Neuron (in vitro differentiated cells): ENCODE data around the gene NRG3.

Experiments
- H2AFZ ChIP-seq: one replicate; pipeline ENCODE4 v1.6.1; 2013; ENCODE audit warnings: low read depth, mild to moderate bottlenecking, inconsistent platforms, low read length, moderate library complexity
- H3K27me3 ChIP-seq: one replicate; pipeline ENCODE4 v1.6.1; 2013; ENCODE audit warnings: low read length; ENCODE audit not compliant: insufficient read depth
- H3K36me3 ChIP-seq: one replicate; pipeline ENCODE4 v1.6.1; 2013; ENCODE audit warnings: low read length; ENCODE audit not compliant: insufficient read depth
- H3K4me1 ChIP-seq: one replicate; pipeline ENCODE4 v1.6.1; 2013; ENCODE audit warnings: low read length; ENCODE audit not compliant: insufficient read depth
- H3K4me3 ChIP-seq: 2 replicates; pipeline ENCODE4 v1.5.1; 2013; ENCODE audit warnings: mild to moderate bottlenecking, low read length, moderate library complexity
- H3K9me3 ChIP-seq: one replicate; pipeline ENCODE4 v1.6.1; 2013; ENCODE audit warnings: low read length

NRG3 gene

DNA sequence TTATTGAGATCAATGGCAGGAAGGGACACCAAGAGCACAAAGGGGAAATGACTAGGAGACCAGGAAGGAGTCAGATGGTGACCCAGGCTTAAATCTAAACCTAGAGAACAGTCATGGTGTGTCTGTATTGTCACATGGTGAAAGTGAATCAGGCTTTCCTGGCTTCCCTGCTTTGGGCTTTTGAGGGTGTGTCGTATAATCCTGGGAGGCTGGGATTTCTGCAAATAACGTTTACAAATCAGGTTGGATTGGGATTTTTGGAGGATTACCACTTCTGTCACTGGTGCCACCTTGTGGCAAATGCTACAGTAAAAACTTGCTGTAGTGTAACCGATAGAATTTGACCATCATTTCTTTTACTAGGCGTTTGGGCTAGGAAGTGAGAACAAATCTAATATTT lies 502.6 kb downstream of the NRG3 start:
- Histone ChIP-seq H3K27me3 (no peaks in the 10 kb centered on the region), H2AFZ (no peak overlapping the region), H3K9me3 (no peaks in the 10 kb centered on the region), H3K4me1 (no peaks in the 10 kb centered on the region), H3K36me3 (no peaks in the 10 kb centered on the region), H3K4me3 (no peak overlapping the region)

GRCh38 chr10:82378146-82378545 lies 503.2 kb downstream of the NRG3 start:
- Histone ChIP-seq H3K4me1 (no peaks in the 10 kb centered on the region), H3K36me3 (no peaks in the 10 kb centered on the region), H3K4me3 (no peak overlapping the region), H3K27me3 (no peaks in the 10 kb centered on the region), H3K9me3 (no peaks in the 10 kb centered on the region), H2AFZ (no peak overlapping the region)

DNA sequence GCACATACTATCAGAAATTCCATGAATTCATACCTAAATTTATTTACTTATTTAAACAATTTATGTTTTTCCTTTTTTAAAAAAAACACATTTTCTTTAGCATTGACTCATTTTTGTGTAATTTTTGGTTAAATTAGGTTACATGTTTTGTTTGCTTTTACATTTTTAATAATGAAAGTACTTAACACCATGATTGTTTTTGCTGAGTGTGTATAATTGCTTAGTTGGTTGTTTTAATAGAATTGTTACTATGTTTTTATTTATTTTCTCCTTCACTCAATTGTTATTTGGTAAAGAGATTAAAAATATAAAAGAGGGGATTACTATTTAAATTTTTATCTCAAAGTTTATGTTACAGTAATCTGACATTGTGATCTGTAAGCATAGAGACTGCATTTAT lies 508.4 kb downstream of the NRG3 start:
- Histone ChIP-seq H3K4me3 (no peak overlapping the region), H3K36me3 (no peaks in the 10 kb centered on the region), H3K9me3 (peaks cover 2% of the 10 kb centered on the region), H2AFZ (no peak overlapping the region), H3K27me3 (no peaks in the 10 kb centered on the region), H3K4me1 (no peaks in the 10 kb centered on the region)

DNA sequence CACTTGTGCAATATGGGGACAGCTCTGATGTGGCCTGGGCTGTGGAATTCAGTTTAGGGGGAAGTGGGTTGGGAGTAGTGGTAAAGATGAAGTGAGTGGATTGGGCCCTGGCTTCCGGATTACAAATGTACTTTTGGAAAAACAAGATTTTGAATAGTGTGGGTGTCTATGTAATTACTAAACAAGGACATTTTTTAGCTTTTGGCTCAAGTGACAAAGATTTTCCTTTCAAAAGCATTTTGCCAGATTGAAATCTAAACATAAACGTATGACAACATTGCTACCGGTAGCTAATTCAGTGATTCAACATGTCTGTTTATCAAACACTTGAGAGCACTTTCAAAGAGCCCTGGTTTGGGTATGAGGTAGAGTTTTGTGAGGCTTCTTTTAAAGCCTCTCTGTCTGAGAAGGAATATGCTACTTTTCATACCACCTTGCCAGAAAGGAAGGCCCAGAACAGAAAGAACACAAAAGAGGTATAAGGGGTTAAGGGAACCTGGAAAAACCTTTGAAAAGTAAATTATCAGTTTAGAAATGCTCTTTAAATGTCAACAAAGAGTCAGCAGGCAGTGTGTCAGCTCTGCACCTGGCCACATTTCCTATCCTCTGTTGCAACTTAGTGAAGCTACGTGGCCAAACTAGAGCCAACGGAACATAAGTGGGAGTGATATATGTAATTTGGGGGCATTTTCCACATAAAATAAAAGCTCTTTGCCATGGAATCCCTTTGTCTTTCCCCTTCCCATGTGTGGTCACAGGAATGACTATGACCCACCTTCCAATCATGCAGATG lies 516.1 kb downstream of the NRG3 start:
- Histone ChIP-seq H3K4me1 (no peaks in the 10 kb centered on the region), H3K27me3 (no peaks in the 10 kb centered on the region), H2AFZ (no peak overlapping the region), H3K36me3 (no peaks in the 10 kb centered on the region), H3K4me3 (no peak overlapping the region), H3K9me3 (no peaks in the 10 kb centered on the region)

DNA sequence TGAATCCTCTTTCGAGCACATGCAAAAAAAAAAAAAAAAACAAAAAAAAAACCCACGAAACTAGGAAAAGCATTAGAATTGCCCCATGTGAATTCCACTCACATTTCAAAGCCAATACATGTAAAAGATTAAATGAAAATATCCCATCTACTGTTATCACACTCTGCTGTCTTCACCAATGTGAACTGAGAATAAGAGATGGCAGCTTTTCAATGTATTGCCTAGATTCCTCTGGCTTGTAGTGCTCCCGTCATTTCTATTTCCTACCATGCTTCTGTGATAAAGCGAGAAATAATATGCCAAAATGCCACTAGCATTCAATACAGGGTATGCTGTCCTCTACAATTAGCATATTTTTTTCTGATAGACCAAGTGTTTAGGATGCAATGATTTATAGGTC lies 517.0 kb downstream of the NRG3 start:
- no peak overlapping the region for H2AFZ ChIP-seq

DNA sequence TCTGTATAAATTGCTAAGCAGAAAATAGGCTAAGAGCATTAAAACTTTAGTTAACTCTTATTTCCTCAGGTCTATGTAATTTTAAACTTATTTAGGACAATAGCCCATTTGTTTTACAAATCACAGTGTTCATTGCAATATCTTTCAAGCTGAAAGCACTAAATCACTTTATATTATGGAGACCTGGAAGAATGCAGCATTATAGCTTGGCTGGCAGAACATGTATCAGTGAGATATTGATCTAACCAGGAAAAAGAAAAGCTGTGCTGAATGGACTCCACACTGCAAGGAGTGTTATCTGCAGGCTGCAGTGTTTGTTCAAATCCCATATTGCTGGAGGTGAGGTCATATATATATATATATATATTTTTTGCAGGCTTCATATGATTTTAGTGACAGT lies 517.5 kb downstream of the NRG3 start:
- H2AFZ ChIP-seq: no peak overlapping the region
- H3K4me1 ChIP-seq: peaks cover 13% of the 10 kb centered on the region
- no peaks in the 10 kb centered on the region for H3K9me3 ChIP-seq
- H3K36me3 ChIP-seq: no peaks in the 10 kb centered on the region
- no peaks in the 10 kb centered on the region for H3K27me3 ChIP-seq
- no peak overlapping the region for H3K4me3 ChIP-seq

More for the DNA sequence above, 517.0 kb downstream of the NRG3 start:
- H3K4me3 ChIP-seq: no peak overlapping the region
- H3K4me1 ChIP-seq: peaks cover 7% of the 10 kb centered on the region
- H3K9me3 ChIP-seq: no peaks in the 10 kb centered on the region
- H3K36me3 ChIP-seq: no peaks in the 10 kb centered on the region
- H3K27me3 ChIP-seq: no peaks in the 10 kb centered on the region

- Histone ChIP-seq H2AFZ (no peak overlapping the region), H3K4me1 (peaks cover 26% of the 10 kb centered on the region), H3K9me3 (no peaks in the 10 kb centered on the region), H3K4me3 (no peak overlapping the region), H3K27me3 (no peaks in the 10 kb centered on the region), H3K36me3 (no peaks in the 10 kb centered on the region)
Measured at GRCh38 chr10:82394122-82394521, 519.1 kb downstream of the NRG3 start.

DNA sequence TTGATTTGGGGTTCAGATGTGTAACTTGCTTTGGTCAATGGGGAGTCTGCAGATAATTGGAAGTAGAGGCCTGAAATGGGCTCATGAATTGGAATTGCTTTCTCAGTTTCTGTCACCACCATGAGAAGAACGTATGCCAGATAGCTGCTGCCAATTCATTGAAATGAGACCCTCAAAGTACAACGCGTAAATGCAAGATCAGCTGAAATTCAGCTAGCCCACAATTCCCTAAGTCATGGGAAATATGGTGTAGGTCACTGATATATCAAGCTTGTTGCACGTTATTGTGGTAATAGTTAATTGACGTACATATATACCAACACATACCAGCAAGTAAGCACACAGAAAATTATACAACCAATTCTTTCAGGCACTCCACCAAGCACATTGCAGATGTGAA lies 520.0 kb downstream of the NRG3 start:
- H3K4me1 ChIP-seq: peaks cover 26% of the 10 kb centered on the region
- no peaks in the 10 kb centered on the region for H3K9me3 ChIP-seq
- H2AFZ ChIP-seq: no peak overlapping the region
- H3K4me3 ChIP-seq: no peak overlapping the region
- H3K36me3 ChIP-seq: no peaks in the 10 kb centered on the region
- no peaks in the 10 kb centered on the region for H3K27me3 ChIP-seq

DNA sequence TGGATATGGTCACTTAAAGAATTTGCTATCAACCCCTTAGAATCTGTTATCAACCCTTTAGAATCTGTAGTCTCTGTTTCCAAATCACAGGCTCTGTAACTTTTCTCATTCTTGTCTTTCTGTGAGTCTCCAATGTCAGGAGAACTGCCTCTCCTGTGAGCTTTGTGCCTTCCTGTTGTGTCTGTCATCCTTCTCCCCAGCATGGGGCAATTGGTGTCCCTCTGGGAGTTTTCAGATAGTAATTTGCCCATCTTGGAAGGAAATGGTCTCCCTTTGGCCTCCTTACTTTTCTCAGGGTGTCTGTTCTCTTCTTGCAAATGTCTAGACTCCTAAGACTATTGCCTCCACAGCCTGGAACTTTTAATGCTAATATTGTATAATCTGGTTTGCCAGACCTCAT lies 521.9 kb downstream of the NRG3 start:
- H3K4me1 ChIP-seq: peaks cover 26% of the 10 kb centered on the region
- no peaks in the 10 kb centered on the region for H3K27me3 ChIP-seq

DNA sequence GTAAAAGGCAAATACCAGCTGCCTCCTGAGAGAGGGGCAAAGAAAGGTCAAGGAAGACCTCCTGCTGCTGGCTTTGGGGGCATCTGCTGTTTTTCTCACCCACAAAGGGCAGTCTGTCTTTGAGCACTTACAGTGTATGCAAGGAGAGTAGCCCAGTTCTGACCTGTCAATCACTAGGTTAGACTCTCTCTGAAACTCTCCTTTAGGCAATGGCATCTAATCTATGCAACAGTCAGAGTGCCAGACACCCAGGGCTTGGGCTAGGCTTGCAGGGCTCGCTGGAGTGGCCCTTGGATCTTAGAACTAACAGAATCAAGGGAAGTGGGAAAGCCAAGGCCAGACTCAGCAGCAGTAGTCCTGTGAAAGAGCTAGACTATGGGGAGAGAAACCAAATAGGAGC lies 522.9 kb downstream of the NRG3 start:
- Histone ChIP-seq H3K4me1 (peaks cover 26% of the 10 kb centered on the region), H3K4me3 (no peak overlapping the region)

More for the DNA sequence above, 521.9 kb downstream of the NRG3 start:
- Histone ChIP-seq H3K36me3 (no peaks in the 10 kb centered on the region), H2AFZ (no peak overlapping the region), H3K9me3 (no peaks in the 10 kb centered on the region), H3K4me3 (no peak overlapping the region)

DNA sequence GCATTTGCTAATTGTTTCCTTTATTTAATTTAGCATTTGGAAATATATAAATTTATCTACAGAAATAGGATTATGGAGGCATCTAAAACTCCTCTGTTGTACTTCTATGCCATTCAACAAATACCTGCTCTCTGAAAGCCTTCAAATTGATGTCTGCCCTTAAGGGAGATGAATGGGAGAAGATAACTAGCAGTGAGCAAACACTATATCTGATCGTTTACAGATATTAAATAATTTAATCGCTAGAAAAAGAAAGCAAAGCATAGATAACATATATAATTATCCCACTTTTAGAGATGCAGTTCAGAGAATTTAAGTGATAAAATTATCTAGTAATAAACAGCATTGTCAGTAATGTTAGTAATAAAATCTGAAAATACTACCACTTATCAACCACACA lies 524.9 kb downstream of the NRG3 start:
- no peak overlapping the region for H2AFZ ChIP-seq
- H3K9me3 ChIP-seq: no peaks in the 10 kb centered on the region
- peaks cover 26% of the 10 kb centered on the region for H3K4me1 ChIP-seq
- no peak overlapping the region for H3K4me3 ChIP-seq
- no peaks in the 10 kb centered on the region for H3K36me3 ChIP-seq
- no peaks in the 10 kb centered on the region for H3K27me3 ChIP-seq

More for the DNA sequence above, 522.9 kb downstream of the NRG3 start:
- Histone ChIP-seq H3K36me3 (no peaks in the 10 kb centered on the region), H3K27me3 (no peaks in the 10 kb centered on the region), H3K9me3 (no peaks in the 10 kb centered on the region), H2AFZ (no peak overlapping the region)

DNA sequence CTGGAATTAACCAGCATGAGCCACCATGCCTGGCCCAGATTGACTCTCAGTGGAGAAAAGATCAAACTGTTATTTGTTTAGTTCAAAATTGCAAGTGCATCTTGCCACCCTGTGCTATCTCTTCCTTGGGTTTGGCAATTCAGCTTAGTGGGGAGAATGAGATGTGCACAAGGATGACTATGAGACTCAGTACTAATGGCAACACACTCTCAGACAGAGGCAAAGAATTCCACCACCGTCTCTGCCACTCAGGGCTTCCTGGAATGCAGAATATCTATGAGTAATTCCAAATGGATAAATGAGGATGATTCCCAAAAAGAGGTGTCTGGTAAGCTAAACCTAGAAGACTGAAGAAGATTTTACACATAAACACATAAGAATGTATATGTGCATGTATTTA lies 525.8 kb downstream of the NRG3 start:
- no peaks in the 10 kb centered on the region for H3K9me3 ChIP-seq
- H3K4me1 ChIP-seq: peaks cover 26% of the 10 kb centered on the region
- H3K27me3 ChIP-seq: no peaks in the 10 kb centered on the region
- H3K36me3 ChIP-seq: no peaks in the 10 kb centered on the region
- no peak overlapping the region for H3K4me3 ChIP-seq
- H2AFZ ChIP-seq: no peak overlapping the region

- Histone ChIP-seq H3K4me3 (no peak overlapping the region), H3K36me3 (no peaks in the 10 kb centered on the region), H2AFZ (no peak overlapping the region), H3K4me1 (peaks cover 9% of the 10 kb centered on the region), H3K27me3 (no peaks in the 10 kb centered on the region), H3K9me3 (no peaks in the 10 kb centered on the region)
Measured at GRCh38 chr10:82402906-82403401, 528.0 kb downstream of the NRG3 start.

DNA sequence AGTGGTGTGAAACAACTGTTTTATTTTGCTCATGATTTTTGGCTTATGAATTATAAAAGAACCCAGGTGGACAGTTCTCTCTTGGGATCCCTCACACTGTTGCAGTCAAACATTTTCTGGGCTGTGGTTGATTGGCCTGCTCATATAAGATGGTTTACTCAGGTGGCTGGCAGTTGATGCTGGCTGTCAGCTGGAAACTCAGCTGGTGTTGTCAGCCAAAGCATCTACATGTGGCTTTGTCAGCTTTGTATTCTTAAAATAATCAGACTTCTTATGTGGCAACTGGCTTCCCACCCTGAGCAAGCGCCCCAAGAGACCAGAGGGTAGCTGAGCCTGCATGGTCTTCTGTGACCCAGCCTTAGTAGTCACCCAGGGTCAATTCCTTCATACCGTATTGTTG lies 534.7 kb downstream of the NRG3 start:
- Histone ChIP-seq H3K27me3 (no peaks in the 10 kb centered on the region), H3K9me3 (no peaks in the 10 kb centered on the region), H2AFZ (no peak overlapping the region), H3K4me1 (no peaks in the 10 kb centered on the region), H3K36me3 (no peaks in the 10 kb centered on the region), H3K4me3 (no peak overlapping the region)
